ENCODE data around the gene CDT1.

The CDT1 gene

DNA sequence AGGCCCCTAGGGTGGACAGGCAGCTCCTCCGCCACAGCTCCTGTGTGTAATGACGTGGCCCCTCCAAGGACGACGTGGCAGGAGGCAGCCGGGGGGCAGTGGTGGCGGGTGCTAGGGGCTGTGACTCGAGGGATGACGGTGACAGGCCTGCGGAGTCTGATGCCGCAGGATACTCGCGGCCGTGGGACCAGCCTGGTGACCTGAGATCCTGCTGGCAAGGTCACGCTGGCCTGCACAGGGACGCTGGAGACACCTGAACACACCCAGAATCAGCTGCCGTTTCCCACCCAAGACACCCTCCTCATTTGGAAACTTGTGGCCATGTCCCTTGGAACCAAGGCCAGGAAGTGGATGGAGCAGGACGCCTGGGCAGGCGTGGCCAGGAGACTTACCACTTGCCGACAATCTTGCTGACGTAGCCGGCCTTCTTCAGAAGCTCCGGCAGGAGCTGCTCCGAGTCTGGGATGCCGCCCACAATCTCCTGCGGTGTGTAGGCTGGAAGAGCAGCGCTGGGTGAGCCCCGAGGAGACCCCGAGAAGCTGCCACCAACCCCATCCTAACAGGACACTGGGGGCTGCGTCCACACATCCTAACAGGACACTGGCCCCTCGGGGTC lies 37.1 kb downstream of the CDT1 start:
- DNase-seq = no peak

GRCh38 chr16:88841521-88842307 lies 38.1 kb downstream of the CDT1 start:
- no peak for DNase-seq

DNA sequence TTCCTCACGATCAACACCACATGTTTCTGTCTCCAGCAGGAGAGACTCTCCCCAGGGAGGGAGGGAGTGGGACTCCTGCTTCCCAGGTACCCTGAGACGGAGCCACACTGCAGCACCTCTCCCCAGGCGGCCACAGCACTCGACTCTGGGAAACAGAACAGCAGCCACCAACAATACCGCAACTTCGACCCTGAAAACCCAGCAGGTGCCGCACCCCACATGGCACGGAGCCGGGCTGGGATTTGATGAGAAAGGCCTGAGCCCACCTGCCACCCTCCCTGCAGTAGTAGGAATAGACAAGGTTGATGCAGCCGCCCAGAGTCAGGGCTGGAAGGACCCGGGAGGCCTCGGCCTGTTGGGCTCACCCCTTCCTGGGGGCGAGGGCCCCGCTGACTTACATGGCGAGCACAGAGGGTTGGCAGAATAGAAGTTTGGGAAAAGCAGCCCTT lies 38.7 kb downstream of the CDT1 start:
- no peak for DNase-seq

DNA sequence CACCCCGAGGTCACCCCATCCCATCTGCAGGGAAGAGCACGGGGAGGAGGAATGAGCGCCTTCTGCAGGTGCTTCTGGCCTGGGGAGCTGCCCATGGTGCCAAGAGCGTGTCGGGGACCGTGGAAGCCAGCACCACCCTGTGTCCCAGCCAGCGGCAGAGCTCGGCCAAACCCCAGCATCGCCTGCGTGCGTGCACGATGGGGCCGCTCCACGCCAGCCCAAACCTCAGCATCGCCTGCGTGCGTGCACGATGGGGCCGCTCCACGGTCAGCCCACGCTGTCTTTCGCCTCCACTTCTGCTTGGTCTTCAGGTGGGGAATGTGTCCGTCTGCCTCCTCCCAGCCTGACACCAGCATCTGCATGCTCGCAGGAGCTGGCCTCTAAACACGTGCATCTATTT lies 39.2 kb downstream of the CDT1 start:
- DNase-seq = no peak

GRCh38 chr16:88843256-88843655 lies 39.7 kb downstream of the CDT1 start:
- DNase-seq = no peak

GRCh38 chr16:88844419-88845036 lies 40.9 kb downstream of the CDT1 start:
- DNase-seq = no peak

- DNase-seq = peak; percentile 92 to 95
Observed at GRCh38 chr16:88846088-88846487, 42.5 kb downstream of the CDT1 start.

GRCh38 chr16:88847654-88848053 lies 44.1 kb downstream of the CDT1 start:
- no peak for DNase-seq

- DNase-seq = no peak
Observed at GRCh38 chr16:88848557-88848956, 45.0 kb downstream of the CDT1 start.

GRCh38 chr16:88850531-88851199 lies 47.1 kb downstream of the CDT1 start:
- DNase-seq = no peak

GRCh38 chr16:88851616-88852015 lies 48.0 kb downstream of the CDT1 start:
- no peak for DNase-seq

DNA sequence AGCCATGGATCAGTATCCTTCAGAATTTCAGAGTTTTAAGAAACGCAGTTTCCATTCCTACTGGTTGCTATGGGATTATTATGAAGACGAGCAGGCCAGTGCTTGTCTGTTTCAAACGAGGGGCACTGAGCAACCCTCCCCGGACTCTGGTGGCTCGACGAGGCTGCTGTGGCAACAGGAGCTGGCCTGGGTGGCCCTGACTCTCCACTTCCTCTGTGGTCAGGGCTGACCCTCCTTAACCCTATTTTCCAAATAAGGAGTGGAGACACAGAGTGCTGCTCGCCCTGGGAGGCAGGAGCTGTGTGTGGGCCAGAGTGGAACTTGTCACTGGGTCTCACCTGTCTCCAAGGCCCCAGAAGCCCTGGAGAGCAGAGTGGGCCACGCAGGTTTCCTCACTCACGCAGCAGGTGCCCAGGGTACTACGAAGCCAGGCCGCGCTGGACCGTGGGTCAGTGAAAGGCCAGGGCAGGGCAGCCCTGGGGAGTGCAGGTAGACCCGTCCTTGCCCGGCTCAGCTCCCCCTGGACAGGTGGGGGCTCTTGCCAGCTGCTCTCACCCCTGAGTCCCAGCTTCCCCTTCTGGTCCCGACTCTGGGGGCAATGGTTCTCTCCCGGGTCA lies 49.8 kb downstream of the CDT1 start:
- peak; percentile 51 to 56 for DNase-seq

GRCh38 chr16:88854306-88855111 lies 50.9 kb downstream of the CDT1 start:
- peak; percentile 85 to 92 for DNase-seq

GRCh38 chr16:88855176-88855575 lies 51.6 kb downstream of the CDT1 start:
- DNase-seq = peak; percentile 41 to 44

GRCh38 chr16:88855736-88856121 lies 52.1 kb downstream of the CDT1 start:
- DNase-seq = no peak

DNA sequence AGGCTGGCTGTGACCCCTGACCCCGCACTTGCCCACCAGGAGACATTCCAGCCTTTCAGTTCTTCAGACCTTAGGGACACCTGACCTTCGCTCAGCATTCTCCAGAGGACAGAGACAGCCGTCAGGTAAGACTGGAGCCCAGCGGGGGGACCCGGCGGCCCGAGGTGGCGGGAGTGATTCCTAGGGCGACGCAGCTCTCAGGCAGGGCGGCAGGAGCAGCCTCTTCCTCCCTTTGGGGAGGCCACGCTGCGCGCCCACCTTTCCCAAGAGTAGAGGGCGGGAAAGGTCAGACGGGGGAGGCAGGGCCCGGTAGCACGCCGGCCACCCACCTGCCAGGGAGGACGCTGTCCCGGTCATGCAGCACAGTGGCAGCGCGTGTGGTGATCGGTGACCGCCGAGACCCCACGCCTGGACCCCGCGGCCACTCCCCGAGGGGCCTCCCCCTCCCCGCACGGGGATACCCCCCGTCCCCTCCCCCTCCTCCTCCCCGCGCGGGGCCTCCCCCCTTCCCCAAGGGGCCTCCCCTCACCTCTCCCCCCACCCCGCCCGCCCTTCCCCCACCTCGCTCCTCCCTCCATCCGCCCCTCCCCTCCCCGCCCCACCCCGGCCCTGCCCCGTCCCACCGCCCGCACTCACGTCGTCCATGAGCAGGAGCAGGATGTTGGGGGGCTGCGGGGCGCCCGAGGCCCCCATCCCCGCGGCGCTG lies 52.7 kb downstream of the CDT1 start:
- no peak for DNase-seq

DNA sequence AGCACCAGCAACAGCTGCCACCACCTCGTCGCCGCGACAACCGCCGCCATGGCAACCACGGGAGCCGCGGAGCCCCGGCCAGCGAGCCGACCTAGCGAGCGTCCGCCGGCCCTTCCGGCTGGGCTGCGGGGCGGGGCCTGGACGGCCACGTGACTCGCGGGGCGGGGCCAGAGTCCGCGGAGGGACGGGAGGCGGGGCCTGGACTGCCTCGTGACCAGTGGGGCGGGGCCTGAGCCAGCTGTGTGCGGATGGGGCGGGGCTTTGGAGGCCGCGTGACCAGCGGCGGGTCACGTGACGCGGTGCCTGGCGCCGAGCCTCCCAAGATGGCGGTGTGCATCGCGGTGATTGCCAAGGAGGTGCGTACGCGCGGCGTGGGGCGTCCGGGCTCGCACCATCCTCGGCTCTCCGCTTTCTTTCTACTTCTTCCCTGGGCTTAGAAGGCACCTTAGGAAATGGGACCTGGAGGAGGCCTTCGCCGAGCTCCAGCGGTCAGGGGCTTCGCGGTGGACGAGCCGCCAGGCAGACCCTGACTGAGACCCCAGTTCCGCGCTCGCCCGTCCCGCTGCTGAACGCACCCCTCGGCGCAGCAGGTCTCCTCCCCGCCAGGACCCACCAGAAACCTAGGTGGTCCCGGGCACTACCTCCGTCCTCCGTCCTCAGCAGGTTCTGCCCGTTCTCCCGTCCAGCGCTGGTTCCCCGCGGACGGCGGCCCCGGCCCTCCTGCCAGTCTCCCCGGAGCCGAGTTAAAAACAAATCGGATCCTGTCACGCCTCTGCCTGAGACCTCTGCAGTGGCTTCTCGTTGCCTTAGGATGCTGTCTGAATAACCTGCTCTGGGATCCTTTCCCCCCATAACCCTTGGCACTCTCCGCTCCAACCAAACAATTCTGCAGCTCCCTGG lies 53.5 kb downstream of the CDT1 start, which contains the start of the genes GALNS and TRAPPC2L:
Gene GALNS, minus strand, starts transcription at position 120 of the 900 bp plus-strand sequence. Its CDS starts 70 bp downstream, at position 50.
Gene TRAPPC2L, plus strand, starts transcription at position 300 of the 900 bp plus-strand sequence. Its CDS starts 24 bp downstream, at position 324.
- peak; percentile 93 to 99 for DNase-seq

GRCh38 chr16:88857728-88858339 lies 54.2 kb downstream of the CDT1 start:
- peak; percentile 74 to 86 for DNase-seq

All from inflammatory macrophage treated with lipopolysaccharide for 1 hour (primary cell).